Stimulated activated CD4-positive, alpha-beta T cell treated with anti-CD3 and anti-CD28 coated beads, Interleukin-1b, Interleukin-23, amount 100 ng/mL, for 4 hours (primary cell): ENCODE results near the gene RIPPLY1.

Experiments
- DNase-seq, 2 donors: peaks; one replicate each; pipeline ENCODE4 v3.0.0-alpha.2; 2020; ENCODE audit warnings: low read depth in 2 of 2

Gene RIPPLY1, protein sequence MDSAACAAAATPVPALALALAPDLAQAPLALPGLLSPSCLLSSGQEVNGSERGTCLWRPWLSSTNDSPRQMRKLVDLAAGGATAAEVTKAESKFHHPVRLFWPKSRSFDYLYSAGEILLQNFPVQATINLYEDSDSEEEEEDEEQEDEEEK

DNA sequence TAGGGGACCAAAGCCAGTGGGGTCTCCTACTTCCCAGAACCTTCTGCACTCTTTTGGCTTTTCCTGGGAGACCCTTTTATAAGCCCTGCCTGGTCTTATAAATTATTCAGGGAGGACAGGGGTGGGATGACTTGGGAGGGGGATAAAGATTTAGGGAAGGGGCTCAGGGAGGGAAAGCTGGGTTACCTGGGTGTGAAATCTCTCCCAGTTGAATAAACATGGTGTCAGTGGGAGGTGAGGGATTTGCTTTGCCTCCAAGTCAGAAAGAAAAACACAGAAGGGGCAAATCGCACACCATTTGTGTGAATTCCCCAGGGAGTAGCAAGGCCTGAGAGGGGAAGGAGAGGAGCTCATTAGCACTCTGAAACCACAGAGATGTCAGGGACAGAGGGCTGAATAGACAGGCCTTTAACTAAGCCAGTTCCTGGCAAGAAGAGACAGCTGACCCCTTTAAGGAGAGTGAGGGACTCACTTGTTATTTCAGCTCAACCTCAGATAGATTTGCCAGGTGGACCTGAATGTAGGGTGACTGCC is at the start of gene RIPPLY1:
Gene RIPPLY1 (minus strand): TSS at position 51 of the 534 bp plus-strand sequence. CDS start 54 bp downstream, outside the sequence.
- DNase-seq = no peak

DNA sequence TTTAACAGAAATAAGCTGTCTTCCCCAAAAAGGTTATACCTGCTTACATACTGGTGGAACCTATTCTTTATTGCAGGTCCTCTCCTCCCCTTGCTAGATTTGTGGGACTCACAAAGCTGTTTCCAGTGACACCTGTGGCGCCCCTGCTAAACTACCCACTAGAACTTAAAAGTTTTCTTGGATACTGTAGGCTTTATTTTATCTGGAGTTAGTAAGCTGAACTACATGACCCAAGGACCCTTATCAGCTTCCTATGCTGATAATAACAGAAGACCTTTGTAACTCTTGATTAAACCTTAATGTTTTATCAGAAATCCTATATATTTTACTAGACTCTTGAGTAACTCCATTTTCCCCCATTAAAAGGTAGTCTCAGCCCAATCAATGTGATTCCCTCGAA is 49.4 kb upstream of the RIPPLY1 start:
- DNase-seq = no peak

DNA sequence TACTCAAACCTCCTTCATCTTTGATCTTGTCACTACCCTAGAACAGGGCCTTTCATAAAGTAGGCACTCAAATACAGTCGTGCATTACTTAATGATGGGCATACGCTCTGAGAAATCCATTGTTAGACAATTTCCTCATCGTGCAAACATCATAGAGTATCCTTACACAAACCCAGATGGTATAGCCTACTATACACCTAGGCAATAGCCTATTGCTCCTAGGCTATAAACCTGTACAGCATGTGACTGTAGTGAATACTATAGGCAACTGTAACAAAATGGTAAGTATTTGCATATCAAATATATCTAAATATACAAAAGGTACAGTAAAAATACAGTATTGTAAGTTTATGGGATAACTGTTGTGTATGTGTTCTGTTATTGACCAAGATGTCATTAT is 48.9 kb upstream of the RIPPLY1 start:
- no peak for DNase-seq

DNA sequence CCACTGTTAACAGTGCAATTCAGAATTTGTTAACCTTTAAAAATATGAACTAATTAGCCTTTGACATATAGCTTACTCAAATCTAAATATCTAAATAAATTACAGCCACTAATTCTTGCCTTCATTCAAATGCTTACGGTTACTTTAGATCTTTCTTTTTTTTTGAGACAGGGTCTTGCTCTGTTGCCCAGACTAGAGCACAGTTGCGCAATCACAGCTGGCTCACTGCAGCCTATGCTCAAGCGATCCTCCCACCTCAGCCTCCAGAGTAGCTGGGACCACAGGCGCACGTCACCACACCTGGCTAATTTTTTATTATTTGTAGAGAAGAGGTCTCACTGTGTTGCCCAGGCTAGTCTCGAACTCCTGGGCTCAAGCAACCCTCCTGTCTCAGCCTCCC is 48.1 kb upstream of the RIPPLY1 start:
- no peak for DNase-seq

DNA sequence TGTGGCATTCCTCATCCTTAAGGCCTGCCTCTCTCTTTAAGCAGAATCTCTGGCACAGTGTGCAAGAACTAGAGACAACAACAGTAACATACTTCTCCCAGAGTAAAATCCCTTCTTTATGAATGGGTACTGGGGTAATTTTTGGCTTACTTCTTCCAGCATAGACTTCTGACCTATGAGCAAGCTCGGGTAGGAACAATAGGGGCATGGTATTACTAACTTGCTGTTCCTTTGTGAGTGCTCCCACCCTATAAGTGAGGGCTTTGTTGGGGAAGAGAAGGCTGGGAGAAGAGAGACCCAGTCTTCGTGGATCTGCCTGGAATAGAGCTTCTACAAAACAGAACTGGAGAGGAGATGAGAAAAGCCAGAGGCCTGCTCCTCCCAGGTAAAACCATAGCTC is 47.2 kb upstream of the RIPPLY1 start:
- DNase-seq = no peak

DNA sequence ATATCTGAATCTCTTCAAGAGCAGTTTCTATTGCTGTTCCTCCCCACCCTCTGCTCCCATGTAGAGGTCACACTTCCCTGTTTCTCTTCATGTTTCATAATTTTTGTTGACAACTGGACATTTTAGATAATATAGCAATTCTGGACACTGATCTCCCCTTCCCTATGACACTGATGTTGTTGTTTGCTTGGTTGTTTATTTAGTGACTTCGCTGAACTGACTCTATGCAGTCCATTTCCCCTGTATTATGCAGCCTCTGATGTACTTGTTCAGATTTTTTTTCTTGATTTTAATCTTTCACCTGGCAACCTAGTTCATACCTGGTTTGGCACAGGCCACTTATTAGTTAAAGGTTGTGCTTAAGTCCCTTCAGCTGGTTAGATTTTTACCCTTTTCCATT is 46.2 kb upstream of the RIPPLY1 start:
- no peak for DNase-seq

DNA sequence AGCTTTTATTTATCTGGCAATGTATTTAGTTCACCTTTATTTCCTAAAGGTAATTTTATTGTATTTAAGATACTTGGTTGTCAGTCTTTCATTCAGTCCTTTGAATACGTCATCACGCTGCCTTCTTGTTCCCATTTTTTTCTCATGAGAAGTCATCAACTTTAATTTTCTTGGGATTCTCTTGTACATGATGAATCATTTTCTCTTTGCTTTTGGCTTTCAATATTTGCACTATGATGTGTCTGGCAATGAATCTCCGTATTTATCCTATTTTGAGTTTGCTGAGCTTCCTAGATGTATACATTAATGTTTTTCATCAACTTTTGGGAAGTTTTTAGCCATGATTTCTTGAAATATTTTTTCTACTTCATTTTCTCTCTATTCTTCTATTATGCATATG is 45.5 kb upstream of the RIPPLY1 start:
- DNase-seq = no peak

DNA sequence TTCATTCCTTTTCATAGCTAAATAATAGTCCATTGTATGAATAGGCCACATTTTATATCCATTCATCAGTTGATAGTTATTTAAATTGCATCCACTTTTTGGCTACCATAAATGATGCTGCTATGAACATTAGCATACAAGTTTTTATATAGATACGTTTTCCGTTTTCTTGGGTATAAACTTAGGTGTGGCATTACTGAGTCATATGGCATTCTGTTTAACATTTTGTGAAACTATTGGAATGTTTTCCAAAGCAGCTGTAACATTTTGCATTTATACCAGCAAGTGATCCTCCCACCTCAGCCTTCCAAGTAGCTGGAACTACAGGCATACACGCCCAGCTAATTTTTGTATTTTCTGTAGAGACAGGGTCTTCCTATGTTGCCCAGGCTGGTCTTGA is 43.3 kb upstream of the RIPPLY1 start:
- DNase-seq = no peak

DNA sequence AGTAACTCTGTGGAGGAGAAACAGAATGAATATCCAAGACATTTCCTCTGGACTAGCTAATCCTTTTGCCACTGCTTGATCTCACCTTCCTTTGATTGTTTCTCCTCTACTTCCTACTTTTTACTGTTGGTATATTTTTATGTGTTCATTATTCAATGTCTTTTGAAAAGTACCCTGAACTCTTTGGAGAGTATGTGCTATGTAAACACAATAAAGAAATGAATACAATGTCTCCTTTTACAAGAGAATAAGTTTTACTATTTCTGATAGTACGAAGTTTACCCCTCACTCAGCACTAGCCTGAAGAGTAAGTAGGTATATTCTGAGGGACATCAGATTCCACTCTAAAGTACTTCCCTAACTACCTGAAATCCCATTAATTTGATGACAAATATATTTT is 36.9 kb upstream of the RIPPLY1 start:
- no peak for DNase-seq

DNA sequence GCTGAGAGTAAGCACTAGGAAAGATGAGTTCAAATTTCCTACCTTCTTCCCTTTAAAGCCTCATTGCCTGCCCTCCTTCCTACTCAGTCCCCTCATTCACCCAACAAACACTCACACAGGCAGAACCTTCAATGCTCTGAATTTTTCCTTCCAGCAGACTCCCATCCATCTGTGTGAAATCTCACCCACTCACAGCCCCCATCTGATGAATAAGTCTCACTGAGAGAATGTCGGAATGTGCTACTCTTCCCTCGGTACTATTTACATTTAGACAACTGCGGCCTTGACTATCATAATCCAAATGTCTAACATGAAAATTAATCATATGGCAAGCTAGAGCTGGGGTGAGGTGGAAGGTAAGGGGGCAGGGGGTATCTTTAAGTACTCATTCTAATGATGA is 36.4 kb upstream of the RIPPLY1 start:
- no peak for DNase-seq

DNA sequence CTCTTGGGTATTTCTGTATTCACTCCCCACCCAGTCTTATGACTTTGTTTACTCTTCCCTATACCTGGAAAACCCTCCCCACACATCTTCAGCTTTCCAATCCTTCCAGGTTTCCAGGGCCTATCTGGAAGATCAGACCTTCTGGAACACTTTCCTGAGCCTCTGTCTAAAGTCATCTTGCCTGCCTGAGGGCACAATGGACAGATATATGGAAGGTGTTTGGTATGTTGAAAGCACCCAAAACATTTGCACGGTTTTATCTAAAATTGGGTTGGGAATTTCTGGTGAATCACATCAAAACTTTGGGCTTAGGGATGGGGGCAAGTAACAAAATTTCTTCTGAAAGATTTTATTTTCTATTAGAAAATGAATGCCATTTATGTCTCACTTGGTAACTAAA is 33.1 kb upstream of the RIPPLY1 start:
- DNase-seq = no peak

DNA sequence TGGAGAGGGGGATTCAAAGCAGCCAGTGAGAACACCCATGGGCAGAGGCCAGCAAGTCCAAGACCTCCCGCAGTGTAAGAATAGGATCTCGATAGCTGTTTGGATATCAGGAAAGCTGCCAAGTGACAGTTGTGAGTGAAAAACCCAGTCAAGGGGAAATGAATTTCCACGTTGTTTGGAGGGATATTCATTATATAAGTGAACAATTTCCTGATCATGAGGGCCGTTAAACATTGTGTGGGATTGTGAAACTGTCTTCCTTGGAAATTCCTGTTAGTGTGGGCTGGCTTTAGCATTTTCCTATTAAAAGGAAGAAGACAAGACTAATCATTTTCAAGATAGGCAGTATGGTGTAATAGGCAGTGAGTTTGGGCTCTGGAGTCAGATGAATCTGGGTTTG is 32.0 kb upstream of the RIPPLY1 start:
- DNase-seq = no peak

DNA sequence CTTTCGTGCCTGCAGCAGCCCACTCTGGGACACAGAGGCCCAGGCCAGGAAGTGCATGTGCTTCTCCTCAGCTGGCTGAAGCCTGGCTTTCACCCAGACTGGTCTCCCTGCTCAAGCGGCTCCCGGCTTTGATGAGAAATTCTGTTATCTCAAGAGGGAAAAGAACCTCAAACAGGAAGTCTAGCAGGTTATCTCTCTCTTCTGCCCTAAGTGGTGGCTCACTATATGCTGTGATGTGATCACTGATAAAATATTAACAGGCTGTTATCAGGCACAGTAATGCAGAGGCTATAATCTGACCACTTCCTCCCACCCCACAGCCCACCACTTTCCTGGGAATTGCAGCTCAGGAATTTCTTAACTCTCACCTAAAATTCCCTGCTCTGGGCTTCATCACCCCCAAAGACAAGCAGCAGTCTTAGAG is 30.4 kb upstream of the RIPPLY1 start:
- no peak for DNase-seq

DNA sequence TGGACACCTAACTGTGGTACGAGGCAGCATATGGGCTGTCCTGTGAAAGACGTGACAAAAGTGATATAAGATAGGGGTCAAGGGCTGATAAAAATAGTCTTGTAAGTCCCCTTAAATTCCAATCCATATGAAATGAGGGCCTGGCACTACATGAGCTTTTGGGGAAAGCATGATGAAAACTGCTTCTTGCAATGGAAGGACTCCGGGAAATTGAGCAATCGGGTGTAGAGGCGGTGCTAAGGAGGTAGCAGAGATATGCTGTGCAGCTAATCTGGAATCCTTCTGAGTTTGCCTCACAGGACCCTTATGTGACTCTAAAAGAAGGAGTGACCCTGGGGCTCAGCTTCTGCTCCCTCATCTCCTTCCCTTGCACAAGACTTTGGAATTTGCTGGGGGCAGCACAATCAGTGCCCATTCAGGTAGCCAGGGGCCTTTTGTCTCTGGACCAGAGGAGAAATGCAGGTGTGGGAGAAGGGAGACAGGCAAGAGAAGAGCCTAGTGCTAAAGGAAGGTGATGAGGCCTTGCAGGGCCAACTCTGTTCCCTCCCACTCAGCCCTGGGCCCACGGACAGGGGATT is 29.9 kb upstream of the RIPPLY1 start:
- DNase-seq = no peak

DNA sequence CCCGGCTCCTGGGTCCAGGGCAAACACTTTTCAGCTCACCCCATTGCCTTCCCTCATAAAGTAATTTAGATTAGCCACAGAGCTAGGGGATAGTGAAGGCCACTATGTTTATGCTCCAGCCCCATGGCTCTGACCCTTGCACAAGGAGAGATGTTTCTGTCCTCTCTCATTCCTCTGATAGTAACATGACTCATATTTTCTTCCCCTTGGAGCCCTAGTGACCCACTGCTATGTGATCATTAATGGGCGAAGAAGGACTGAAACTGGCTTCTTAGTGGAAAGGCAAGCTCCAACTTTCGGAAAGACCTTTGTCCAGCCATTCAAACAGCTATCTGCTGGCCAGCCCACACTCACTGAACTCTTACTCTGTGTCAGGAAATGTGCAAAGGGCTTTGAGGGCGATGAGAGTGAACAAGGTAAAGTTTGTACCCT is 29.4 kb upstream of the RIPPLY1 start:
- no peak for DNase-seq

DNA sequence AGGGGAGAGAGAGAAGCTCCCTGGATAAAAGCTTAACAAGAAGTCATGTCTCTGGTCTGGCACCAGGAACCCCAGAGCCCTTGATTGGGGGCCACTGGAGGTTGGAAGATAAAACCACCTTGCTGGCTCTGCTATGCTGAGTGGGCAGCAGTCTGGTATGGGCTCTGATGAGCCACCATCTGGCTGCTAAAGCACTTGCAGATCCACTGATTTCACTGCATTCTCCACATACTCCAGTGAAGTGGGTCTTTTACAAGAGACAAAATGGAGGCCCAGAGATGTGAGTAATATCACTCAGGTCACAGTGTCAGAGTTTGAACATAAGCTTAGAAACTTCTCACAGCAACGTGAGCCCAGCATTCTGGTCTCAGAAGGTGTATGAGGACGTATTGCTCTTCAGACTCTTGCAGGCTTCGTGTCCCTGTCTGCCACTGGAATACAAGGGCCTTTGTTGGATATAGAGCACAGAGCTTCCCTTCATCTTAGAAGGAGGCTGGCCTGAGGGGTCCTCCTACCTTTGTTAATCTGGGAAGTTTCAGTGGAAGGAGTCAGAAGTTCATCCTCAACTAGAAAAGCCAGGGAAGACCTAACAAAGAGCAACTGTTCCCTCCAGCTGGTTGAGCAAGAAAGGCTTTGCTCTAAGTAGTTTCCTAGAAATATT is 28.8 kb upstream of the RIPPLY1 start:
- DNase-seq = no peak

DNA sequence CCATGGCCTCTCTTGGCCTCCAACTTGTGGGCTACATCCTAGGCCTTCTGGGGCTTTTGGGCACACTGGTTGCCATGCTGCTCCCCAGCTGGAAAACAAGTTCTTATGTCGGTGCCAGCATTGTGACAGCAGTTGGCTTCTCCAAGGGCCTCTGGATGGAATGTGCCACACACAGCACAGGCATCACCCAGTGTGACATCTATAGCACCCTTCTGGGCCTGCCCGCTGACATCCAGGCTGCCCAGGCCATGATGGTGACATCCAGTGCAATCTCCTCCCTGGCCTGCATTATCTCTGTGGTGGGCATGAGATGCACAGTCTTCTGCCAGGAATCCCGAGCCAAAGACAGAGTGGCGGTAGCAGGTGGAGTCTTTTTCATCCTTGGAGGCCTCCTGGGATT is 25.1 kb upstream of the RIPPLY1 start:
- no peak for DNase-seq

DNA sequence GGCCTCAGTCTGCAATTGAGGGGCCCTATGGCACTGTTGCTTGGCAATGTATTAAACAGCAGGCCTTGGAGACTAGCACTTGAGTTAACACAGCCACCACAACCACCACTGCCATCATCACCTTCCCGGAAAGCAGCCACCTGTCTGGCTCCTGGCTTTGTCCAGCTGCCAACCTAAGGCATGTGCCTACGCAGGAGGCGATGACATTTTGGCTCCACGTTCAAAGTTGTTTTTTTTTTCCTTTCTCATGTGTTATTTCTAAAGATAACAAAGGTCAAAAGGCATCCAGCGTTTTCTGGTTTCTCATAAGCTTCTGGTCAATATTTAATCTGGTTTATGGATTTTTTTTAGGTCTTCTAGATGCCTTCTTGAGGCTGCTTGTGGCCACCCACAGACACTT is 24.6 kb upstream of the RIPPLY1 start:
- no peak for DNase-seq

DNA sequence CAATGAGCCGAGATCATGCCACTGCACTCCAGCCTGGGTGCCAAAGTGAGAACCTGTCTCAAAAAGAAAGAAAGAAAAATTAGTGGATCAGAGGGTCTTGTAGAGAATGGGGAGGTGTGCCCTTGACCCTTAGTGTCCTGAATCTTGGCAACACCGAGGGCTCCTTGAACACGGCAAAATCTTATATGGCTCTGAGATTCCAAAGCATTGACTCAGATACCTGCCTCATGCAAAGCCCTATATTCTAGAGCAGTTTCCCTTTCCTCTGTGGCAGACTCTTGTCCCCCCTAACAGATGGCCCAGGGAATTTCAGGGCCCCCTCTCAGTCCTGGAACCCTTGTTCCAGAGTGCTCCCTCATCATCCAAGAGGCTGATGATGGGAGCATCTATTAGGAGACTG is 23.9 kb upstream of the RIPPLY1 start:
- DNase-seq = no peak

DNA sequence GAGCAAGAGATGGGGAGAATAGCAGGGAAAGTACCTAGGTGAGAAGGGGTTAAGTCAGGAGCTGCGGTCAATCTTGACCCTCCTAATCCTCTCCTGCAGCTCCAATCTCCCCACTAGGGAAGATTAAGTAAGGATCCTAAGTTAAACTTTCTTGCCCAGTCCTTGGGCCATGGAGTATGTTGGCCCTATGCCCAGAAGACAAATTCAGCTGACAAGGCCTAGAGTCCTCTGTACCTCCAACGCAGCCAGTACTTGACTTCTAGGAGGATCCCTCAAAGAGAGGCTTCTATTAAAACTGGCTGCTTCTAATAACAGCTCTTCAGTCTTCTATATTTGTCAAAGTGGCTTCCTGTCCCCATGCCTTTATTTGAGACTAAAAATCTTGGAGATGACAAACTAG is 18.5 kb upstream of the RIPPLY1 start:
- no peak for DNase-seq

DNA sequence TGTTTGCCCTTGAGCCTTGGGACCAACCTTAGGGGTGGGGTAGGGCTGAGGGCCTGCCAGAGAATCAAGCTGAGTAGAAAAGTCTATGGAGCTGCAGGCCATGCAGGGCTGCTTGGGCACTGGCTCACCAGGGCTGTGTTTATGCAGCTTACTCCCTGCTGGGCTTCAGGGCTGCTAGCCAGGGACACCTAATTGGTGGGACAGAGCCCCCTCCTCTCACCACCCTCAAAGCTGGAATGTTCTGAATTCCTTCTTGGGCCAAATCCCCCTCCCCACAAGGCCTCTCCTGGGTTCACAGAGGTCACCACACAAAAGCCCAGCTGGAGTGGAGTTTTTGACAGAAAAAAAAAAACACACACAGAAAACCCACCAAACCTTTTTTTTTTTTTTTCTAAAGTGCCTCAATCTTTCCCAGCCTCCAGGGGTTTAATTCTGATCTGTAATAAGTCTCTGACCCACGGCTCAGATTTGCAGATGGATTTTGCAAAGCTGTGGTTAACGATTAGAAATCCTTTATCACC is 16.9 kb upstream of the RIPPLY1 start, which contains the start of gene CLDN2:
Gene CLDN2 (plus strand): TSS at position 471 of the 521 bp plus-strand sequence. CDS start 7,827 bp downstream, outside the sequence.
- DNase-seq = no peak

DNA sequence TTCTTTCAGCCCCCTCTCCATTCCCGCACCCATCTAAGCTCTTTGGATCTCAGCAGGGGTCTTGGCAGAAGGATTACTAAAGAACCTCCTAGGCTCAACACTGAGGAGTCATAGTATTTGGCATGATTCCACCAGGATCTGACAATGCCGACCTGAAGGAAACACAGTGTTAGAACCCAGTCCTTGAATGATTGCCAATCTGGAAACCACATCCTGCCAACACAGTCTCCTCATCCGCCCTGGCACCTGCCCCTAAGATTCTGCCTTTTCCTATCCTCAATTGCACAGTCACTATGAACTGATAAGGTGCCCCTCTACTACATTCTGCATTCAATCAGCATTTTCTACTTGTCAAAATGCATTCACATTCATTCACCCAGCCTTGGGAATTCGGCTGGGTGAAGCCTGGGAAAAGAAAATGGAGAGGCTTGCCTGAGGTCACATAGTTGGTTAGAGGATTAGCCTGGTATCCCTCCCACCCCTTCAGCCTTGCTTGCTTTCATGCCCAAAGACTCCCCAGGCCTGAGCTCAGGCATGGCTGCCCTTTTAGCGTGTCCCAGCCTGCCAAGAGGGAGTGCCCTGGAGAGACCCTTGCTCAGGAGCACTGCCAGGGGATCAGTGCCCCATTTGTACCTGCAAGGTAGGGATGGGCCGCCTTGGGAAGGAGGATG is 14.8 kb upstream of the RIPPLY1 start:
- no peak for DNase-seq
